ENCODE results near the gene GIMAP1. TPM values are rescaled to one million over a fixed set of nuclear protein-coding genes. Genes with fewer than 3 reads are reported as not detected.

Gene GIMAP1
- total RNA-seq, 1 donor from 2014 or later = not detected

DNA sequence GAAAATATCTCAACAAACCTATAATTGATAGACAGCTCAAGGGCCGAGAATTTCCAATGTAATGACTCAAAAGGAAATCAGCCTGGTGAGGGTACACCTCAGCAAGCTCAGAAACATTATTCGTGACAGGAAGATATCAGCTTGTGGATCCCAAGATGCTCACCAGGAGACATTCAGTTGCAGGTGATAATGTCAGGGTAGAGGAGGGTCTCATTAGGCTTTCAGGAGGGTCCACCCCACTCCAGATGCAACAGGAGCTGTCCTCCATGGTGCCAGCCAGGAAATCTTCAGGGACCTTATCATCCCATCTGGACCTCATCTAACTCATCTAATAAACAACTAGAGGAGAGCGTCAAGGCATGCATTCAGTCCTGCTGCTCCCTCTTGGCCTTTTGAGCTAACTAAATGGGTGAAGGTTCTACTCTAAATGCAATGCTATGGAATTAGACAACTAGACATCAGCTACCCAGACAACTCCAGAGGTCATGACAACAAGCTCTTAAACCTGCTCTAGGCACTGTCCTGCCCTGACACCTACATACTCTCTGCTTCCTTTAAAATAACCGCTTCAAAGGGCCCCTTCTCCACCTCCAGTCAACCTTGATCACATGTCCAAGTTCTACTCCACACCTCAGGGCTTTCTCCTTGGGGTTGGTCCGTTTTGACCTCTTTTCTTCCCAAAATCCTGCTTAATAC lies 16.5 kb downstream of the GIMAP1 start:
- Mint-ChIP-seq H3K9me3 (ENCODE audit: unreplicated experiment) (peaks cover 2% of the 10 kb centered on the region), H3K27me3 (ENCODE audit: unreplicated experiment) (peaks cover 8% of the 10 kb centered on the region), H3K27ac (ENCODE audit: unreplicated experiment) (no peak overlapping the region), H3K4me1 (ENCODE audit: low read depth, unreplicated experiment) (no peaks in the 10 kb centered on the region), H3K4me3 (ENCODE audit: unreplicated experiment) (no peak overlapping the region), H3K36me3 (ENCODE audit: unreplicated experiment) (no peaks in the 10 kb centered on the region)
- DNase-seq = no peak
- TF ChIP-seq CTCF (IDR thresholded peaks at IDR 0.05; ENCODE audit: partially characterized antibody, unreplicated experiment) = no peak

DNA sequence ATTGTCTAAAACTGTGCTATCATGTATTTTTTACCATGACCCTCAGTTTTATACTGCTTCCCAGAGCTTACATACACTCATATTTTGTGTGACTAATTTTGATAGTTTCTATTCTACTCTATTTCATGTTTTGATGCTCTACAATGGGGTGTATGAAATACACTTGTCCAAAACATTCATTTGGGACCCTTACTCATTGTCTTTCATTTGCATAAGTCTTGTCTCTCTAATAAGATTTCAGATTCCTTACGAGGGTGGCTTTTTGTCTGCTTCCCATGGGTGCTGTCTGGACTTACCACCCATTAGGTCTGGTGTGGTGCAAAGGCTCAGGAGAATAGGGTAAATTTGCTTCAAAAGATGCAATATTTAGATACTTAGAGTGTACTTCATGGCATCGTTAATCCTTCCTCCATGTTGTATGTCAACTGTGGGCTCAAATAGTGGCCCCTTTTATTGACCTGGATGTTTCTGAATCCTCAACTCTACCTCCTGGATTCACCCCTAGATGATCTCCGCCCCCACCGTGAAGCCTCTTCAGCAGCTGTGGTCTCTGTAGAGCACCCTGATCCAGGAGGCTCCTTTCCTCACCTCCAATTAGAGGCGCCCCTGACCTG lies 17.2 kb downstream of the GIMAP1 start:
- no peaks in the 10 kb centered on the region for H3K4me1 Mint-ChIP-seq (ENCODE audit: low read depth, unreplicated experiment)
- TF ChIP-seq CTCF (IDR thresholded peaks at IDR 0.05; ENCODE audit: partially characterized antibody, unreplicated experiment) = no peak
- peaks cover 2% of the 10 kb centered on the region for H3K9me3 Mint-ChIP-seq (ENCODE audit: unreplicated experiment)
- H3K27me3 Mint-ChIP-seq (ENCODE audit: unreplicated experiment) = peaks cover 7% of the 10 kb centered on the region
- no peak overlapping the region for H3K27ac Mint-ChIP-seq (ENCODE audit: unreplicated experiment)
- DNase-seq = no peak
- H3K4me3 Mint-ChIP-seq (ENCODE audit: unreplicated experiment) = no peak overlapping the region
- H3K36me3 Mint-ChIP-seq (ENCODE audit: unreplicated experiment) = no peaks in the 10 kb centered on the region

DNA sequence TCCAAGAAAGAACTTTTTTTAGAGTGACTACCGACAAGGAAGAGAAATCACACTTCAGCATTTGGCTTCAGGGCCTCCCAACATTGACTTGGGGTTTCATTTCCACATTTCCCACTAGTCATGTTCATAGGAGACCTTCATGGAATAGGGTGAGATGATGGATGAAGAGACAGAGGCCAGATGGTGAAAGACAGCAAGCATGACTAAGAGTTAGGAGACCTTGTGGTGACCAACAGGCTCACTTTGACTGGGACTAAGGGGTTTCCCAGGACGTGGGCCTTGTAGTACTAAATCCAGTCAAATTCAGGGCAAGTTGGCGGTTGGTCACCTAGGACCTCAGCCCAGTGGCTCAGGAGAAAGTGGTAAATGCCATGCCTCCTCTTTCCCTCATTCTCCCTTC lies 17.8 kb downstream of the GIMAP1 start:
- no peaks in the 10 kb centered on the region for H3K4me1 Mint-ChIP-seq (ENCODE audit: low read depth, unreplicated experiment)
- H3K36me3 Mint-ChIP-seq (ENCODE audit: unreplicated experiment) = no peaks in the 10 kb centered on the region

GRCh38 chr7:150735596-150736358 lies 19.4 kb downstream of the GIMAP1 start:
- no peak overlapping the region for H3K27ac Mint-ChIP-seq (ENCODE audit: unreplicated experiment)
- peaks cover 8% of the 10 kb centered on the region for H3K27me3 Mint-ChIP-seq (ENCODE audit: unreplicated experiment)
- TF ChIP-seq CTCF (IDR thresholded peaks at IDR 0.05; ENCODE audit: partially characterized antibody, unreplicated experiment) = no peak
- peaks cover 2% of the 10 kb centered on the region for H3K9me3 Mint-ChIP-seq (ENCODE audit: unreplicated experiment)
- no peaks in the 10 kb centered on the region for H3K36me3 Mint-ChIP-seq (ENCODE audit: unreplicated experiment)
- no peak overlapping the region for H3K4me3 Mint-ChIP-seq (ENCODE audit: unreplicated experiment)
- no peak for DNase-seq
- no peaks in the 10 kb centered on the region for H3K4me1 Mint-ChIP-seq (ENCODE audit: low read depth, unreplicated experiment)

More for the DNA sequence above, 17.8 kb downstream of the GIMAP1 start:
- Mint-ChIP-seq H3K27ac (ENCODE audit: unreplicated experiment) (no peak overlapping the region), H3K4me3 (ENCODE audit: unreplicated experiment) (no peak overlapping the region), H3K27me3 (ENCODE audit: unreplicated experiment) (peaks cover 7% of the 10 kb centered on the region), H3K9me3 (ENCODE audit: unreplicated experiment) (peaks cover 2% of the 10 kb centered on the region)
- DNase-seq = no peak
- TF ChIP-seq CTCF (IDR thresholded peaks at IDR 0.05; ENCODE audit: partially characterized antibody, unreplicated experiment) = no peak
